Stimulated activated CD4-positive, alpha-beta T cell treated with anti-CD3 and anti-CD28 coated beads, Interleukin-15, amount 100 ng/mL, for 48 hours (primary cell): ENCODE data around the gene PCBP3.

Experiments
- DNase-seq, 2 donors: peaks; one replicate each; pipeline ENCODE4 v3.0.0-alpha.2; 2020; ENCODE audit warnings: low read depth in 2 of 2

Gene PCBP3

GRCh38 chr21:45787371-45787770 lies 143.8 kb downstream of the PCBP3 start:
- no peak for DNase-seq

- DNase-seq = no peak
Measured at GRCh38 chr21:45788198-45788597, 144.7 kb downstream of the PCBP3 start.

GRCh38 chr21:45788637-45789506 lies 145.3 kb downstream of the PCBP3 start:
- no peak for DNase-seq

GRCh38 chr21:45790427-45790826 lies 146.9 kb downstream of the PCBP3 start:
- no peak for DNase-seq

- no peak for DNase-seq
Measured at GRCh38 chr21:45791562-45792418, 148.3 kb downstream of the PCBP3 start.

GRCh38 chr21:45792682-45793383 lies 149.3 kb downstream of the PCBP3 start:
- no peak for DNase-seq

GRCh38 chr21:45794027-45794426 lies 150.5 kb downstream of the PCBP3 start:
- DNase-seq = no peak

GRCh38 chr21:45796003-45796402 lies 152.5 kb downstream of the PCBP3 start:
- no peak for DNase-seq

GRCh38 chr21:45797338-45797737 lies 153.8 kb downstream of the PCBP3 start:
- no peak for DNase-seq

GRCh38 chr21:45799765-45800338 lies 156.3 kb downstream of the PCBP3 start:
- DNase-seq = no peak

GRCh38 chr21:45800339-45801080 lies 157.0 kb downstream of the PCBP3 start:
- DNase-seq = no peak

- DNase-seq = no peak
Measured at GRCh38 chr21:45801129-45801964, 157.8 kb downstream of the PCBP3 start.

- no peak for DNase-seq
Measured at GRCh38 chr21:45801989-45802388, 158.5 kb downstream of the PCBP3 start.

GRCh38 chr21:45802425-45802824 lies 158.9 kb downstream of the PCBP3 start:
- no peak for DNase-seq

GRCh38 chr21:45802956-45803617 lies 159.6 kb downstream of the PCBP3 start:
- DNase-seq = no peak

GRCh38 chr21:45803618-45804340 lies 160.3 kb downstream of the PCBP3 start:
- no peak for DNase-seq

- DNase-seq = no peak
Measured at GRCh38 chr21:45804809-45805313, 161.3 kb downstream of the PCBP3 start.

- DNase-seq = no peak
Measured at GRCh38 chr21:45805321-45805720, 161.8 kb downstream of the PCBP3 start.

GRCh38 chr21:45806042-45806441 lies 162.5 kb downstream of the PCBP3 start:
- no peak for DNase-seq
